Measurements from ENCODE around the gene GCAT. TPM values are rescaled to one million over a fixed set of nuclear protein-coding genes. Genes with fewer than 3 reads are reported as not detected.
A peak's percentile ranks its signal among the peaks of the same experiment; 100 is the strongest.

GCAT gene
- total and polyA plus RNA-seq, 2 of the 13 experiments (the other 11 are each of a cell fraction or from before 2014, with no cell fraction given) = 28.0 to 50.3 TPM

DNA sequence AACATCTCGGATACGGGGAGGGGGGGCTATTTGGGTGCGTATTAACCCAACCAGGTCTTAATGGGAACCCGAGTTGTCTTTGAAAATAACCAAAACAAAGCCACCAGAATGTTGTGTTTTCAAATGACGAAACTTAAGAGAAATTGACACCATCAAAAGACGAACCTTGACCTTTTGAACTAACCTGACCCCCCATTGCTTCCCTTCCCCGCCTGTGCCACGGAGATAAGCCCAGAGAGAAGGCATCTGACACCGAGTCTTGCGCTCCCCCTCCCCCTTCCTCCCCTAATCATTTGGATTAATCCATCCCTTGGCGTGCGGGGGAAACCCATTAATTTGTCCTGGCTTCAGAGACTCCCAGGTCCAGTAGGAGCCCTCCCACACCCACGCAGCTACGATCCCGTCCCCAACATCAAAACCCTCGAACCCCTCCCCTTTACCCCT lies 4.5 kb upstream of the GCAT start (continued):
- TF ChIP-seq, protein P1, sequence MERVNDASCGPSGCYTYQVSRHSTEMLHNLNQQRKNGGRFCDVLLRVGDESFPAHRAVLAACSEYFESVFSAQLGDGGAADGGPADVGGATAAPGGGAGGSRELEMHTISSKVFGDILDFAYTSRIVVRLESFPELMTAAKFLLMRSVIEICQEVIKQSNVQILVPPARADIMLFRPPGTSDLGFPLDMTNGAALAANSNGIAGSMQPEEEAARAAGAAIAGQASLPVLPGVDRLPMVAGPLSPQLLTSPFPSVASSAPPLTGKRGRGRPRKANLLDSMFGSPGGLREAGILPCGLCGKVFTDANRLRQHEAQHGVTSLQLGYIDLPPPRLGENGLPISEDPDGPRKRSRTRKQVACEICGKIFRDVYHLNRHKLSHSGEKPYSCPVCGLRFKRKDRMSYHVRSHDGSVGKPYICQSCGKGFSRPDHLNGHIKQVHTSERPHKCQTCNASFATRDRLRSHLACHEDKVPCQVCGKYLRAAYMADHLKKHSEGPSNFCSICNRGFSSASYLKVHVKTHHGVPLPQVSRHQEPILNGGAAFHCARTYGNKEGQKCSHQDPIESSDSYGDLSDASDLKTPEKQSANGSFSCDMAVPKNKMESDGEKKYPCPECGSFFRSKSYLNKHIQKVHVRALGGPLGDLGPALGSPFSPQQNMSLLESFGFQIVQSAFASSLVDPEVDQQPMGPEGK (CRISPR knock-in tag; IDR thresholded peaks at IDR 0.05) = peak; percentile 64; the same call in 1 of the 2 replicates
- TF ChIP-seq, protein P2, sequence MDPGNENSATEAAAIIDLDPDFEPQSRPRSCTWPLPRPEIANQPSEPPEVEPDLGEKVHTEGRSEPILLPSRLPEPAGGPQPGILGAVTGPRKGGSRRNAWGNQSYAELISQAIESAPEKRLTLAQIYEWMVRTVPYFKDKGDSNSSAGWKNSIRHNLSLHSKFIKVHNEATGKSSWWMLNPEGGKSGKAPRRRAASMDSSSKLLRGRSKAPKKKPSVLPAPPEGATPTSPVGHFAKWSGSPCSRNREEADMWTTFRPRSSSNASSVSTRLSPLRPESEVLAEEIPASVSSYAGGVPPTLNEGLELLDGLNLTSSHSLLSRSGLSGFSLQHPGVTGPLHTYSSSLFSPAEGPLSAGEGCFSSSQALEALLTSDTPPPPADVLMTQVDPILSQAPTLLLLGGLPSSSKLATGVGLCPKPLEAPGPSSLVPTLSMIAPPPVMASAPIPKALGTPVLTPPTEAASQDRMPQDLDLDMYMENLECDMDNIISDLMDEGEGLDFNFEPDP (CRISPR knock-in tag; conservative IDR thresholded peaks at IDR 0.05) = no peak
- TF ChIP-seq FOSL2 (CRISPR knock-in tag; IDR thresholded peaks at IDR 0.05) (no peak), ZNF501 (CRISPR knock-in tag; IDR thresholded peaks at IDR 0.05) (no peak), ZNF367 (CRISPR knock-in tag; IDR thresholded peaks at IDR 0.05; ENCODE audit: borderline replicate concordance) (no peak), NCOA5 (CRISPR knock-in tag; IDR thresholded peaks at IDR 0.05) (no peak), CCDC6 (CRISPR knock-in tag; IDR thresholded peaks at IDR 0.05) (peak; percentile 21; the same call in 1 of the 2 replicates), KDM6A (CRISPR knock-in tag; IDR thresholded peaks at IDR 0.05; ENCODE audit: low read depth) (no peak), ZNF44 (CRISPR knock-in tag; IDR thresholded peaks at IDR 0.05) (no peak), ZFYVE20 (CRISPR knock-in tag; IDR thresholded peaks at IDR 0.05; ENCODE audit: borderline replicate concordance, low read depth) (no peak), ZBTB7A (CRISPR knock-in tag; IDR thresholded peaks at IDR 0.05) (no peak), ZFP36 (IDR thresholded peaks at IDR 0.05; ENCODE audit: borderline replicate concordance, low read depth, low read length, partially characterized antibody) (no peak), ZMAT3 (CRISPR knock-in tag; conservative IDR thresholded peaks at IDR 0.05) (0 out of 2 replicates have a peak, but pooled peaks have one; percentile 7), FOXM1 (CRISPR knock-in tag; IDR thresholded peaks at IDR 0.05) (no peak), FOXO1 (CRISPR knock-in tag; IDR thresholded peaks at IDR 0.05) (no peak), HDAC1 (CRISPR knock-in tag; IDR thresholded peaks at IDR 0.05) (0 out of 2 replicates have a peak, but pooled peaks have one; percentile 57), PHB2 (IDR thresholded peaks at IDR 0.05; ENCODE audit: partially characterized antibody) (no peak), MBD4 (IDR thresholded peaks at IDR 0.05; ENCODE audit: borderline replicate concordance, low read length) (no peak), ZNF670 (CRISPR knock-in tag; IDR thresholded peaks at IDR 0.05; ENCODE audit: borderline replicate concordance) (peak; percentile 67), SKI (IDR thresholded peaks at IDR 0.05; ENCODE audit: partially characterized antibody) (no peak)
- TF ChIP-seq, protein P3, sequence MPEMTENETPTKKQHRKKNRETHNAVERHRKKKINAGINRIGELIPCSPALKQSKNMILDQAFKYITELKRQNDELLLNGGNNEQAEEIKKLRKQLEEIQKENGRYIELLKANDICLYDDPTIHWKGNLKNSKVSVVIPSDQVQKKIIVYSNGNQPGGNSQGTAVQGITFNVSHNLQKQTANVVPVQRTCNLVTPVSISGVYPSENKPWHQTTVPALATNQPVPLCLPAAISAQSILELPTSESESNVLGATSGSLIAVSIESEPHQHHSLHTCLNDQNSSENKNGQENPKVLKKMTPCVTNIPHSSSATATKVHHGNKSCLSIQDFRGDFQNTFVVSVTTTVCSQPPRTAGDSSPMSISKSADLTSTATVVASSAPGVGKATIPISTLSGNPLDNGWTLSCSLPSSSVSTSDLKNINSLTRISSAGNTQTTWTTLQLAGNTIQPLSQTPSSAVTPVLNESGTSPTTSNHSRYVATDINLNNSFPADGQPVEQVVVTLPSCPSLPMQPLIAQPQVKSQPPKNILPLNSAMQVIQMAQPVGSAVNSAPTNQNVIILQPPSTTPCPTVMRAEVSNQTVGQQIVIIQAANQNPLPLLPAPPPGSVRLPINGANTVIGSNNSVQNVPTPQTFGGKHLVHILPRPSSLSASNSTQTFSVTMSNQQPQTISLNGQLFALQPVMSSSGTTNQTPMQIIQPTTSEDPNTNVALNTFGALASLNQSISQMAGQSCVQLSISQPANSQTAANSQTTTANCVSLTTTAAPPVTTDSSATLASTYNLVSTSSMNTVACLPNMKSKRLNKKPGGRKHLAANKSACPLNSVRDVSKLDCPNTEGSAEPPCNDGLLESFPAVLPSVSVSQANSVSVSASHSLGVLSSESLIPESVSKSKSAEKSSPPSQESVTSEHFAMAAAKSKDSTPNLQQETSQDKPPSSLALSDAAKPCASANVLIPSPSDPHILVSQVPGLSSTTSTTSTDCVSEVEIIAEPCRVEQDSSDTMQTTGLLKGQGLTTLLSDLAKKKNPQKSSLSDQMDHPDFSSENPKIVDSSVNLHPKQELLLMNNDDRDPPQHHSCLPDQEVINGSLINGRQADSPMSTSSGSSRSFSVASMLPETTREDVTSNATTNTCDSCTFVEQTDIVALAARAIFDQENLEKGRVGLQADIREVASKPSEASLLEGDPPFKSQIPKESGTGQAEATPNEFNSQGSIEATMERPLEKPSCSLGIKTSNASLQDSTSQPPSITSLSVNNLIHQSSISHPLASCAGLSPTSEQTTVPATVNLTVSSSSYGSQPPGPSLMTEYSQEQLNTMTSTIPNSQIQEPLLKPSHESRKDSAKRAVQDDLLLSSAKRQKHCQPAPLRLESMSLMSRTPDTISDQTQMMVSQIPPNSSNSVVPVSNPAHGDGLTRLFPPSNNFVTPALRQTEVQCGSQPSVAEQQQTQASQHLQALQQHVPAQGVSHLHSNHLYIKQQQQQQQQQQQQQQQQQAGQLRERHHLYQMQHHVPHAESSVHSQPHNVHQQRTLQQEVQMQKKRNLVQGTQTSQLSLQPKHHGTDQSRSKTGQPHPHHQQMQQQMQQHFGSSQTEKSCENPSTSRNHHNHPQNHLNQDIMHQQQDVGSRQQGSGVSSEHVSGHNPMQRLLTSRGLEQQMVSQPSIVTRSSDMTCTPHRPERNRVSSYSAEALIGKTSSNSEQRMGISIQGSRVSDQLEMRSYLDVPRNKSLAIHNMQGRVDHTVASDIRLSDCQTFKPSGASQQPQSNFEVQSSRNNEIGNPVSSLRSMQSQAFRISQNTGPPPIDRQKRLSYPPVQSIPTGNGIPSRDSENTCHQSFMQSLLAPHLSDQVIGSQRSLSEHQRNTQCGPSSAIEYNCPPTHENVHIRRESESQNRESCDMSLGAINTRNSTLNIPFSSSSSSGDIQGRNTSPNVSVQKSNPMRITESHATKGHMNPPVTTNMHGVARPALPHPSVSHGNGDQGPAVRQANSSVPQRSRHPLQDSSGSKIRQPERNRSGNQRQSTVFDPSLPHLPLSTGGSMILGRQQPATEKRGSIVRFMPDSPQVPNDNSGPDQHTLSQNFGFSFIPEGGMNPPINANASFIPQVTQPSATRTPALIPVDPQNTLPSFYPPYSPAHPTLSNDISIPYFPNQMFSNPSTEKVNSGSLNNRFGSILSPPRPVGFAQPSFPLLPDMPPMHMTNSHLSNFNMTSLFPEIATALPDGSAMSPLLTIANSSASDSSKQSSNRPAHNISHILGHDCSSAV (CRISPR knock-in tag; IDR thresholded peaks at IDR 0.05; ENCODE audit: borderline replicate concordance) = no peak
